GM12878 (cell line): ENCODE data around the gene GREB1. TPM values are rescaled to one million over a fixed set of nuclear protein-coding genes. Genes with fewer than 3 reads are reported as not detected.

ENCODE experiments used
- ATAC-seq: fragments of 200-7000 bp; cut with Tn5 transposase; 3 replicates; pipeline ENCODE4 v1.9.1; 2020; ENCODE audit warnings: mild to moderate bottlenecking, moderate library complexity
- BruUV-seq: library from RNA; stranded (reverse); fragments of 400-500 nt; replicated peaks from 2 replicates; lab custom pipeline; 2021; lab: Mats Ljungman, UMichigan
- CTCF ChIA-PET: fragments of 300-600 bp; sonication (Branson Sonifier 250); formaldehyde crosslinking; extraction: SDS; loops from one replicate; lab custom pipeline; 2021; ENCODE audit warnings: inconsistent platforms; lab: Yijun Ruan, JAX
- POLR2A ChIA-PET: fragments of 350-600 bp; formaldehyde crosslinking; extraction: SDS; loops from one replicate; lab custom pipeline; 2021; ENCODE audit warnings: inconsistent platforms; lab: Charles Lee
- RAD21 ChIA-PET: fragments of 300-600 bp; sonication (Branson Sonifier 250); formaldehyde crosslinking; loops from one replicate; lab custom pipeline; 2023; ENCODE audit warnings: antibody characterized with exemption; ENCODE audit not compliant: unreplicated experiment; lab: Charles Lee
- SMC1A ChIA-PET: fragments of 300-600 bp; sonication (Branson Sonifier 250); formaldehyde crosslinking; loops from one replicate; lab custom pipeline; 2023; ENCODE audit not compliant: unreplicated experiment, uncharacterized antibody; lab: Charles Lee
- DNase-seq: peaks from one replicate; pipeline ENCODE4 v3.0.0-alpha.2; 2011; ENCODE audit warnings: low read depth, low spot score
- FAIRE-seq: peaks from 3 replicates; lab custom pipeline; 2011; peaks lifted over from hg19 to GRCh38; lab: Jason Lieb, UNC
- H2AFZ ChIP-seq: 2 replicates; pipeline ENCODE4 v1.6.0; 2011; ENCODE audit warnings: low read depth, low read length, control low read depth; ENCODE audit not compliant: control insufficient read depth
- H3K27ac ChIP-seq: 2 replicates; pipeline ENCODE4 v1.5.1; 2011; ENCODE audit warnings: control low read depth; ENCODE audit not compliant: control insufficient read depth, insufficient read depth
- H3K27me3 ChIP-seq, 2 experiments: replicated peaks in 1 of 2; 2 replicates each; pipeline versions ENCODE4 v1.6.0 to v1.6.1; 2011; ENCODE audit warnings: low read length in 1 of 2; ENCODE audit not compliant: control insufficient read depth in 2 of 2, insufficient read depth in 2 of 2
- H3K36me3 ChIP-seq, 2 experiments: 2 replicates each; pipeline ENCODE4 v1.5.1; 2011; ENCODE audit warnings: low read length in 1 of 2; ENCODE audit not compliant: control insufficient read depth in 2 of 2, insufficient read depth in 2 of 2
- H3K4me1 ChIP-seq: 2 replicates; pipeline ENCODE4 v1.6.1; 2011; ENCODE audit warnings: mild to moderate bottlenecking, low read length, moderate library complexity, mixed read lengths; ENCODE audit not compliant: control insufficient read depth, insufficient read depth
- H3K4me2 ChIP-seq: 2 replicates; pipeline ENCODE4 v1.6.0; 2011; ENCODE audit warnings: control low read depth; ENCODE audit not compliant: control insufficient read depth, insufficient read depth
- H3K4me3 ChIP-seq: fragments of 200-600 bp; sonication (generic); 2 replicates; pipeline ENCODE4 v1.5.1; 2016
- H3K79me2 ChIP-seq: 2 replicates; pipeline ENCODE4 v1.6.0; 2011; ENCODE audit warnings: low read length; ENCODE audit not compliant: control insufficient read depth, insufficient read depth
- H3K9ac ChIP-seq: 2 replicates; pipeline ENCODE4 v1.8.0; 2011; ENCODE audit warnings: low read length, control low read depth, mixed read lengths; ENCODE audit not compliant: control insufficient read depth, insufficient read depth
- H3K9me3 ChIP-seq: replicated peaks from 3 replicates; pipeline ENCODE4 v1.5.1; 2011; ENCODE audit warnings: mild to moderate bottlenecking, low read length; ENCODE audit not compliant: control insufficient read depth, insufficient read depth
- H4K20me1 ChIP-seq: 2 replicates; pipeline ENCODE4 v1.6.0; 2011; ENCODE audit not compliant: control insufficient read depth, insufficient read depth
- ATF7 ChIP-seq: fragments of 450-650 bp; IDR thresholded peaks from 2 replicates; pipeline ENCODE4 v1.6.1; 2016; ENCODE audit warnings: low read depth, mild to moderate bottlenecking
- CBX3 ChIP-seq: fragments of 200-600 bp; sonication (generic); IDR thresholded peaks from 2 replicates; pipeline ENCODE4 v1.6.1; 2016; ENCODE audit warnings: low read depth, borderline replicate concordance
- CEBPB ChIP-seq, 2 experiments: fragments of 150-350 bp in 1 of 2; IDR thresholded peaks; 2 replicates each; pipeline ENCODE4 v1.6.1; 2012 to 2014; ENCODE audit warnings: low read depth in 2 of 2, low read length in 2 of 2, borderline replicate concordance in 1 of 2, inconsistent platforms in 1 of 2
- FOS ChIP-seq: IDR thresholded peaks from 3 replicates; pipeline ENCODE4 v1.6.1; 2011; ENCODE audit warnings: borderline replicate concordance; ENCODE audit not compliant: insufficient read length; ENCODE audit errors: extremely low read depth
- GABPA ChIP-seq: IDR thresholded peaks from 2 replicates; pipeline ENCODE4 v1.6.1; 2014; ENCODE audit warnings: antibody characterized with exemption, low read depth, mild to moderate bottlenecking, inconsistent platforms
- KAT2A ChIP-seq: conservative IDR thresholded peaks from 2 replicates; pipeline ENCODE4 v1.6.1; 2011; ENCODE audit warnings: low read depth, low read length; ENCODE audit not compliant: control insufficient read depth
- NR2C1 ChIP-seq: fragments of 450-650 bp; IDR thresholded peaks from 2 replicates; pipeline ENCODE4 v1.6.1; 2017; ENCODE audit warnings: antibody characterized with exemption, mild to moderate bottlenecking, moderate library complexity
- NR2F1 ChIP-seq: fragments of 450-650 bp; conservative IDR thresholded peaks from 2 replicates; pipeline ENCODE4 v1.6.1; 2017; ENCODE audit warnings: mild to moderate bottlenecking
- RAD51 ChIP-seq: fragments of 450-650 bp; IDR thresholded peaks from 2 replicates; pipeline ENCODE4 v1.6.1; 2016; ENCODE audit warnings: moderate library complexity, mild to moderate bottlenecking, inconsistent platforms
- RB1 ChIP-seq: fragments of 450-650 bp; formaldehyde crosslinking; IDR thresholded peaks from 2 replicates; pipeline ENCODE4 v1.6.1; 2017; ENCODE audit warnings: mild to moderate bottlenecking, borderline replicate concordance
- SMAD5 ChIP-seq: IDR thresholded peaks from 2 replicates; pipeline ENCODE4 v1.6.1; 2016; ENCODE audit warnings: antibody characterized with exemption, low read depth
- SREBF1 ChIP-seq: IDR thresholded peaks from 2 replicates; pipeline ENCODE4 v1.6.1; 2012; ENCODE audit warnings: mild to moderate bottlenecking, low read length
- TCF12 ChIP-seq: IDR thresholded peaks from 2 replicates; pipeline ENCODE4 v1.6.1; 2011; ENCODE audit warnings: low read depth, mild to moderate bottlenecking, low read length
- ZBED1 ChIP-seq: IDR thresholded peaks from 2 replicates; pipeline ENCODE4 v1.6.1; 2016; ENCODE audit warnings: borderline replicate concordance
- ZNF274 ChIP-seq: IDR thresholded peaks from one replicate; pipeline ENCODE4 v1.8.0; 2011; ENCODE audit not compliant: insufficient read length, insufficient read depth
- WGBS: methylation state at CpG from one replicate; pipeline ENCODE4 v1.1.6; 2016; ENCODE audit warnings: low lambda C conversion rate; ENCODE audit not compliant: insufficient replicate concordance, insufficient coverage; ENCODE audit errors: missing lambda C conversion rate; 5-methylcytosine and 5-hydroxymethylcytosine counted together
- in situ Hi-C: fragments of 300-500 bp; cut with MboI; formaldehyde crosslinking; loops from 9 replicates; pipeline ENCODE4 v1.14.3; 2018; ENCODE audit warnings: mixed read lengths
- intact Hi-C: fragments of 100-400 bp; cut with micrococcal nuclease; formaldehyde crosslinking; loops from one replicate; pipeline ENCODE4 v1.14.2; 2022; ENCODE audit not compliant: unreplicated experiment
- polyA plus RNA-seq, 11 experiments: library from polyadenylated mRNA; depleted of rRNA in 4 of 11; unstranded in 6 of 11; stranded (reverse) in 5 of 11; fragments of >200 nt; fragmentation: Nextera tagmentation in 4 of 11; fragmentation: Illumina TruSeq in 1 of 11; extraction: Ambion mirVana in 4 of 11; extraction: Trizol in 1 of 11; gene quantifications; 1 replicate in 1 of 11; 2 replicates in 10 of 11; pipeline versions ENCODE4 v1.2.1 to v1.2.3, GENCODE V29; 2011 to 2016; ENCODE audit warnings: inconsistent platforms in 2 of 11, missing spikeins in 2 of 11, low read depth in 1 of 11
- total RNA-seq, 4 experiments: library from RNA; depleted of rRNA in 3 of 4; stranded (reverse); fragments of >200 nt in 3 of 4; fragmentation: Illumina TruSeq in 1 of 4; extraction: Trizol in 1 of 4; gene quantifications; 2 replicates each; pipeline versions ENCODE4 v1.2.1 to v1.2.3, GENCODE V29; 2013 to 2021
- TF ChIP-seq, protein P1 (sequence below): fragments of 450-650 bp; formaldehyde crosslinking; IDR thresholded peaks from 2 replicates; pipeline ENCODE4 v1.5.0; 2022; ENCODE audit warnings: mild to moderate bottlenecking, missing genetic modification characterization

Gene GREB1
- total and polyA plus RNA-seq, 10 of the 15 experiments (the other 5 are each of a cell fraction or from before 2014, with no cell fraction given), result 0.09 to 2.1 (median 0.37) TPM; not detected in 1

DNA sequence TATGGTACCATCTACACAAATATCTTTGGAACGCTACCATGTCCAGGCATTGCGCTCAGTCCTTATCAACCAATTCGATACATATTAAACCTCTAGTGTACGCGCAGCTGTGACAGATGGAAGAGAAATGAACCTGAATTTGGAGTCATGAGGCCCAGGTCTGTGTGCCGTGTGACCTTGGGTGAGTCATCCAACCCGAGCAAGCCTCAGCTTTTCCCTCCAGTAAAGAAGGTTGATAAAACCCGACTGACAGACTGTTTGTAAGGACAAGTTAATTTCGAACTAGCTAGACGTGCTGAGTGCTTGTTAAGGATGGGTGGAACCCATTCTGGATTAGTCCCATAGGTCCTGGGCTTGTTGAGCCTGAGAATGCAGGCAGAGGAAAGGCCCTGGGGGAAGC lies 28.2 kb downstream of the GREB1 start:
- WGBS, result 72% methylated on average over 10 of the region's 10 CpGs
- no peak for ATAC-seq
- Histone ChIP-seq H3K36me3 (no peaks in the 10 kb centered on the region), H3K4me1 (no peaks in the 10 kb centered on the region), H3K9me3 (no peaks in the 10 kb centered on the region), H3K27ac (no peak overlapping the region), H3K79me2 (no peaks in the 10 kb centered on the region), H2AFZ (no peak overlapping the region), H3K9ac (no peak overlapping the region), H3K27me3 (0 out of 4 replicates have a peak, but pooled peaks cover 0 to 3% of the 10 kb centered on the region in 2 experiments), H3K4me2 (no peak overlapping the region), H3K4me3 (no peak overlapping the region), H4K20me1 (no peaks in the 10 kb centered on the region)
- CTCF ChIA-PET, result interaction anchor here (6.7 kb wide), 1 partner anchor 21 kb away, joined by 35 read pairs; no protein-coding TSS in a partner anchor
- POLR2A ChIA-PET, result no interaction called here
- no peak for FAIRE-seq
- no peak for DNase-seq
- RAD21 ChIA-PET, result no interaction called here
- no TSS peak for BruUV-seq
- in situ Hi-C loops, result no loop called here
- intact Hi-C loops, result no loop called here
- TF ChIP-seq ZNF274 (no peak), NR2C1 (no peak), CEBPB (IDR thresholded peaks at IDR 0.05; ENCODE audit: borderline replicate concordance in 1 of 2, low read depth in 2 of 2, low read length in 2 of 2) (no peak), SMAD5 (no peak), KAT2A (no peak), RAD51 (no peak), NR2F1 (no peak), CBX3 (no peak), ZBED1 (no peak), TCF12 (no peak), SREBF1 (no peak), ATF7 (no peak), RB1 (no peak), GABPA (no peak), FOS (no peak)
- TF ChIP-seq, protein P1, sequence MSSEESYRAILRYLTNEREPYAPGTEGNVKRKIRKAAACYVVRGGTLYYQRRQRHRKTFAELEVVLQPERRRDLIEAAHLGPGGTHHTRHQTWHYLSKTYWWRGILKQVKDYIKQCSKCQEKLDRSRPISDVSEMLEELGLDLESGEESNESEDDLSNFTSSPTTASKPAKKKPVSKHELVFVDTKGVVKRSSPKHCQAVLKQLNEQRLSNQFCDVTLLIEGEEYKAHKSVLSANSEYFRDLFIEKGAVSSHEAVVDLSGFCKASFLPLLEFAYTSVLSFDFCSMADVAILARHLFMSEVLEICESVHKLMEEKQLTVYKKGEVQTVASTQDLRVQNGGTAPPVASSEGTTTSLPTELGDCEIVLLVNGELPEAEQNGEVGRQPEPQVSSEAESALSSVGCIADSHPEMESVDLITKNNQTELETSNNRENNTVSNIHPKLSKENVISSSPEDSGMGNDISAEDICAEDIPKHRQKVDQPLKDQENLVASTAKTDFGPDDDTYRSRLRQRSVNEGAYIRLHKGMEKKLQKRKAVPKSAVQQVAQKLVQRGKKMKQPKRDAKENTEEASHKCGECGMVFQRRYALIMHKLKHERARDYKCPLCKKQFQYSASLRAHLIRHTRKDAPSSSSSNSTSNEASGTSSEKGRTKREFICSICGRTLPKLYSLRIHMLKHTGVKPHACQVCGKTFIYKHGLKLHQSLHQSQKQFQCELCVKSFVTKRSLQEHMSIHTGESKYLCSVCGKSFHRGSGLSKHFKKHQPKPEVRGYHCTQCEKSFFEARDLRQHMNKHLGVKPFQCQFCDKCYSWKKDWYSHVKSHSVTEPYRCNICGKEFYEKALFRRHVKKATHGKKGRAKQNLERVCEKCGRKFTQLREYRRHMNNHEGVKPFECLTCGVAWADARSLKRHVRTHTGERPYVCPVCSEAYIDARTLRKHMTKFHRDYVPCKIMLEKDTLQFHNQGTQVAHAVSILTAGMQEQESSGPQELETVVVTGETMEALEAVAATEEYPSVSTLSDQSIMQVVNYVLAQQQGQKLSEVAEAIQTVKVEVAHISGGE (CRISPR knock-in tag), result no peak
- SMC1A ChIA-PET, result interaction anchor here (1.0 kb wide), 1 partner anchor 85 kb away, joined by 3 read pairs; no protein-coding TSS in a partner anchor
